HEK293 (cell line): ENCODE results near the gene CAPN12.

ENCODE experiments used
- ELK4 ChIP-seq: IDR thresholded peaks from 2 replicates; pipeline ENCODE4 v1.6.1; 2011; ENCODE audit warnings: mild to moderate bottlenecking, low read depth, low read length, borderline replicate concordance
- GLIS1 ChIP-seq: fragments of 450-650 bp; formaldehyde crosslinking; IDR thresholded peaks from 2 replicates; pipeline ENCODE4 v1.5.1; 2016; ENCODE audit warnings: missing biosample characterization, missing genetic modification characterization
- KLF10 ChIP-seq: fragments of 450-650 bp; IDR thresholded peaks from 2 replicates; pipeline ENCODE4 v1.5.1; 2018; ENCODE audit warnings: missing biosample characterization, mild to moderate bottlenecking, missing genetic modification characterization
- KLF17 ChIP-seq: fragments of 450-650 bp; formaldehyde crosslinking; IDR thresholded peaks from 2 replicates; pipeline ENCODE4 v1.5.1; 2016; ENCODE audit warnings: missing biosample characterization, missing genetic modification characterization
- KLF9 ChIP-seq: fragments of 450-650 bp; formaldehyde crosslinking; IDR thresholded peaks from 2 replicates; pipeline ENCODE4 v1.5.1; 2016; ENCODE audit warnings: missing biosample characterization, missing genetic modification characterization, low read depth
- MYNN ChIP-seq: fragments of 450-650 bp; formaldehyde crosslinking; IDR thresholded peaks from 2 replicates; pipeline ENCODE4 v1.5.1; 2016; ENCODE audit warnings: missing biosample characterization, missing genetic modification characterization, borderline replicate concordance
- RBAK ChIP-seq: fragments of 450-650 bp; formaldehyde crosslinking; IDR thresholded peaks from 2 replicates; pipeline ENCODE4 v1.5.1; 2016; ENCODE audit warnings: missing biosample characterization, missing genetic modification characterization
- SCRT2 ChIP-seq: fragments of 450-650 bp; formaldehyde crosslinking; IDR thresholded peaks from 2 replicates; pipeline ENCODE4 v1.5.1; 2016; ENCODE audit warnings: missing biosample characterization, missing genetic modification characterization
- SP2 ChIP-seq: fragments of 450-650 bp; formaldehyde crosslinking; IDR thresholded peaks from 2 replicates; pipeline ENCODE4 v1.5.1; 2016; ENCODE audit warnings: missing biosample characterization, missing genetic modification characterization
- TSHZ1 ChIP-seq: fragments of 450-650 bp; formaldehyde crosslinking; IDR thresholded peaks from 2 replicates; pipeline ENCODE4 v1.5.1; 2016; ENCODE audit warnings: missing biosample characterization, missing genetic modification characterization, borderline replicate concordance
- WT1 ChIP-seq: fragments of 450-650 bp; formaldehyde crosslinking; IDR thresholded peaks from 2 replicates; pipeline ENCODE4 v1.5.1; 2016; ENCODE audit warnings: missing biosample characterization, missing genetic modification characterization
- ZBTB10 ChIP-seq: fragments of 450-650 bp; formaldehyde crosslinking; IDR thresholded peaks from 2 replicates; pipeline ENCODE4 v1.5.1; 2016; ENCODE audit warnings: missing biosample characterization, missing genetic modification characterization
- ZBTB26 ChIP-seq: fragments of 450-650 bp; formaldehyde crosslinking; optimal IDR thresholded peaks from 2 replicates; pipeline ENCODE3; 2016; ENCODE audit warnings: missing biosample characterization, mild to moderate bottlenecking, missing genetic modification characterization
- ZBTB8A ChIP-seq: fragments of 450-650 bp; formaldehyde crosslinking; IDR thresholded peaks from 2 replicates; pipeline ENCODE4 v1.5.1; 2016; ENCODE audit warnings: missing biosample characterization, missing genetic modification characterization
- ZNF112 ChIP-seq: fragments of 450-650 bp; formaldehyde crosslinking; IDR thresholded peaks from 2 replicates; pipeline ENCODE4 v1.5.0; 2017; ENCODE audit warnings: missing biosample characterization, missing genetic modification characterization
- ZNF133 ChIP-seq: fragments of 450-650 bp; formaldehyde crosslinking; IDR thresholded peaks from 2 replicates; pipeline ENCODE4 v1.5.1; 2016; ENCODE audit warnings: missing biosample characterization, missing genetic modification characterization
- ZNF266 ChIP-seq: fragments of 450-650 bp; formaldehyde crosslinking; IDR thresholded peaks from 2 replicates; pipeline ENCODE4 v1.5.1; 2016; ENCODE audit warnings: missing biosample characterization, missing genetic modification characterization, low read depth
- ZNF335 ChIP-seq: fragments of 450-650 bp; formaldehyde crosslinking; conservative IDR thresholded peaks from 2 replicates; pipeline ENCODE4 v1.5.1; 2016; ENCODE audit warnings: missing biosample characterization, missing genetic modification characterization
- ZNF366 ChIP-seq: fragments of 450-650 bp; formaldehyde crosslinking; conservative IDR thresholded peaks from 2 replicates; pipeline ENCODE4 v1.5.1; 2016; ENCODE audit warnings: missing biosample characterization, missing genetic modification characterization
- ZNF488 ChIP-seq: fragments of 450-650 bp; formaldehyde crosslinking; IDR thresholded peaks from 2 replicates; pipeline ENCODE4 v1.5.1; 2016; ENCODE audit warnings: missing biosample characterization, missing genetic modification characterization
- ZNF501 ChIP-seq: fragments of 450-650 bp; formaldehyde crosslinking; IDR thresholded peaks from 2 replicates; pipeline ENCODE4 v1.5.1; 2016; ENCODE audit warnings: missing biosample characterization, missing genetic modification characterization
- ZNF521 ChIP-seq: fragments of 450-650 bp; formaldehyde crosslinking; IDR thresholded peaks from 2 replicates; pipeline ENCODE4 v1.5.1; 2017; ENCODE audit warnings: missing biosample characterization, mild to moderate bottlenecking, missing genetic modification characterization
- ZNF548 ChIP-seq: fragments of 450-650 bp; formaldehyde crosslinking; IDR thresholded peaks from 2 replicates; pipeline ENCODE4 v1.5.1; 2016; ENCODE audit warnings: missing biosample characterization, missing genetic modification characterization
- ZNF596 ChIP-seq: fragments of 450-650 bp; IDR thresholded peaks from 2 replicates; pipeline ENCODE4 v1.5.0; 2018; ENCODE audit warnings: missing biosample characterization, mild to moderate bottlenecking, missing genetic modification characterization, moderate library complexity
- ZNF610 ChIP-seq: fragments of 450-650 bp; formaldehyde crosslinking; IDR thresholded peaks from 2 replicates; pipeline ENCODE4 v1.5.1; 2016; ENCODE audit warnings: missing biosample characterization, missing genetic modification characterization, borderline replicate concordance
- ZNF660 ChIP-seq: fragments of 450-650 bp; IDR thresholded peaks from 2 replicates; pipeline ENCODE4 v1.5.1; 2018; ENCODE audit warnings: missing biosample characterization, mild to moderate bottlenecking, missing genetic modification characterization
- ZNF76 ChIP-seq: fragments of 450-650 bp; formaldehyde crosslinking; IDR thresholded peaks from 2 replicates; pipeline ENCODE4; 2016; ENCODE audit warnings: low read depth, missing biosample characterization, missing genetic modification characterization, borderline replicate concordance
- ZNF785 ChIP-seq: fragments of 450-650 bp; formaldehyde crosslinking; IDR thresholded peaks from 2 replicates; pipeline ENCODE4 v1.5.1; 2016; ENCODE audit warnings: missing biosample characterization, missing genetic modification characterization
- ZNF837 ChIP-seq: fragments of 450-650 bp; formaldehyde crosslinking; IDR thresholded peaks from 2 replicates; pipeline ENCODE4 v1.5.1; 2016; ENCODE audit warnings: missing biosample characterization, missing genetic modification characterization

CAPN12 gene

GRCh38 chr19:38729653-38730469 lies 14.4 kb downstream of the CAPN12 start (continued):
- no peak for TF ChIP-seq ZNF610 (tag by site-specific recombination)
- 0 out of 2 replicates have a peak, but pooled peaks have one; percentile 34 for TF ChIP-seq ZNF596 (tag by site-specific recombination)
- TF ChIP-seq GLIS1, result peak; percentile 42
- TF ChIP-seq ZNF660, result peak; percentile 64; the same call in 1 of the 2 replicates
- peak; percentile 43; the same call in 1 of the 2 replicates for TF ChIP-seq KLF9 (tag by site-specific recombination)
- TF ChIP-seq SCRT2 (tag by site-specific recombination), result peak; percentile 32; the same call in 1 of the 2 replicates
- no peak for TF ChIP-seq KLF10 (tag by site-specific recombination)
- TF ChIP-seq ZNF837 (tag by site-specific recombination), result no peak
- no peak for TF ChIP-seq ZNF548 (tag by site-specific recombination)
- TF ChIP-seq SP2 (tag by site-specific recombination), result no peak
- TF ChIP-seq ZBTB8A (tag by site-specific recombination), result 0 out of 2 replicates have a peak, but pooled peaks have one; percentile 21
- TF ChIP-seq ELK4, result no peak
- TF ChIP-seq ZNF366 (tag by site-specific recombination), result no peak
- TF ChIP-seq KLF17, result peak; percentile 80
- TF ChIP-seq RBAK (tag by site-specific recombination), result no peak
- no peak for TF ChIP-seq ZNF76
- TF ChIP-seq ZBTB26 (tag by site-specific recombination), result no peak
- no peak for TF ChIP-seq ZNF266 (tag by site-specific recombination)
- TF ChIP-seq ZNF501 (tag by site-specific recombination), result peak; percentile 61; the same call in 1 of the 2 replicates
- TF ChIP-seq ZNF785 (tag by site-specific recombination), result no peak
- no peak for TF ChIP-seq WT1 (tag by site-specific recombination)
- TF ChIP-seq TSHZ1 (tag by site-specific recombination), result no peak
- TF ChIP-seq MYNN (tag by site-specific recombination), result no peak
- TF ChIP-seq ZNF488 (tag by site-specific recombination), result no peak
- no peak for TF ChIP-seq ZNF521 (tag by site-specific recombination)
- no peak for TF ChIP-seq ZNF133 (tag by site-specific recombination)
- TF ChIP-seq ZNF112, result no peak
- peak; percentile 68; the same call in 1 of the 2 replicates for TF ChIP-seq ZBTB10 (tag by site-specific recombination)
- peak; percentile 37; the same call in 1 of the 2 replicates for TF ChIP-seq ZNF335 (tag by site-specific recombination)
